Fibroblast of mammary gland (primary cell): ENCODE results near the gene MRPS15.
"Not testable (repeated sequence)": the region's sequence is repeated elsewhere in the genome, so short reads cannot be mapped to it uniquely, and the experiment has no call there.

Experiments used
- DNase-seq: peaks from one replicate; pipeline ENCODE4 v3.0.0-alpha.2; 2010; ENCODE audit warnings: low read depth
- H3K4me3 ChIP-seq: 2 replicates; pipeline ENCODE4 v1.5.1; 2011; ENCODE audit warnings: low read depth, mild to moderate bottlenecking, low read length, moderate library complexity; ENCODE audit not compliant: control insufficient read depth
- CTCF ChIP-seq: conservative IDR thresholded peaks from 2 replicates; pipeline ENCODE4 v1.5.1; 2011; ENCODE audit warnings: low read depth, low read length, inconsistent platforms; ENCODE audit not compliant: control insufficient read depth, insufficient read depth

MRPS15 gene

GRCh38 chr1:36506276-36506920 is 42.2 kb upstream of the MRPS15 start:
- no peak for DNase-seq
- TF ChIP-seq CTCF, result no peak
- no peak overlapping the region for H3K4me3 ChIP-seq

- H3K4me3 ChIP-seq, result no peak overlapping the region
- TF ChIP-seq CTCF, result no peak
- no peak for DNase-seq
Observed at GRCh38 chr1:36503733-36504132, 39.5 kb upstream of the MRPS15 start.

- no peak for TF ChIP-seq CTCF
- no peak for DNase-seq
- H3K4me3 ChIP-seq, result no peak overlapping the region
Observed at GRCh38 chr1:36503159-36503558, 39.0 kb upstream of the MRPS15 start.

GRCh38 chr1:36502616-36503015 is 38.4 kb upstream of the MRPS15 start:
- no peak for DNase-seq
- no peak for TF ChIP-seq CTCF
- no peak overlapping the region for H3K4me3 ChIP-seq

GRCh38 chr1:36501911-36502310 is 37.7 kb upstream of the MRPS15 start:
- DNase-seq, H3K4me3 ChIP-seq: not testable (repeated sequence)

- no peak for DNase-seq
- no peak for TF ChIP-seq CTCF
- H3K4me3 ChIP-seq, result no peak overlapping the region
Observed at GRCh38 chr1:36497207-36497606, 33.0 kb upstream of the MRPS15 start.

- TF ChIP-seq CTCF, result no peak
- H3K4me3 ChIP-seq, result no peak overlapping the region
- no peak for DNase-seq
Observed at GRCh38 chr1:36494971-36495370, 30.8 kb upstream of the MRPS15 start.
